B cell (primary cell): ENCODE results near the gene CDH13. TPM values are rescaled to one million over a fixed set of nuclear protein-coding genes. Genes with fewer than 3 reads are reported as not detected.

Experiments used
- ATAC-seq: fragments of 200-7000 bp; cut with Tn5 transposase; one replicate; pipeline ENCODE4 v1.10.0; 2021; ENCODE audit warnings: low read depth, mild to moderate bottlenecking, moderate number of reproducible peaks, moderate library complexity
- CTCF ChIA-PET: fragments of 350-600 bp; sonication (Branson Sonifier 250); formaldehyde crosslinking; loops from one replicate; lab custom pipeline; 2021; ENCODE audit warnings: antibody characterized with exemption, inconsistent platforms; lab: Charles Lee
- POLR2A ChIA-PET: fragments of 350-600 bp; sonication (Branson Sonifier 250); formaldehyde crosslinking; loops from one replicate; lab custom pipeline; 2021; ENCODE audit warnings: antibody characterized with exemption; lab: Charles Lee
- DNase-seq: peaks from one replicate; pipeline ENCODE4 v3.0.0; 2013
- H2AFZ ChIP-seq: 2 replicates; pipeline ENCODE4 v1.6.1; 2012; ENCODE audit warnings: mild to moderate bottlenecking, low read depth, low read length; ENCODE audit not compliant: insufficient read depth, poor library complexity, severe bottlenecking
- H3K27ac ChIP-seq, 2 donors: 1 replicate in 1 of 2; 2 replicates in 1 of 2; pipeline ENCODE4 v1.5.1; 2012 to 2013; ENCODE audit warnings: low read length in 2 of 2, mild to moderate bottlenecking in 2 of 2, moderate library complexity in 1 of 2
- H3K27me3 ChIP-seq, 4 experiments: fragments of 200-600 bp in 1 of 4; sonication (generic) in 1 of 4; replicated peaks in 1 of 4; 1 replicate in 2 of 4; 2 replicates in 2 of 4; pipeline versions ENCODE4 v1.6.1 to v1.7.0; 2013 to 2016; ENCODE audit warnings: low read length in 3 of 4, mild to moderate bottlenecking in 2 of 4, mixed read lengths in 1 of 4, moderate library complexity in 1 of 4; ENCODE audit not compliant: insufficient read depth in 4 of 4, control insufficient read depth in 3 of 4; ENCODE audit errors: control extremely low read depth in 1 of 4
- H3K36me3 ChIP-seq, 2 experiments: replicated peaks in 1 of 2; 1 replicate in 1 of 2; 2 replicates in 1 of 2; pipeline versions ENCODE4 v1.6.1 to v1.7.1; 2013; ENCODE audit warnings: low read length in 1 of 2; ENCODE audit not compliant: insufficient read depth in 2 of 2, control insufficient read depth in 1 of 2; ENCODE audit errors: control extremely low read depth in 1 of 2, extremely low read depth in 1 of 2
- H3K4me1 ChIP-seq, 2 donors: fragments of 200-600 bp in 1 of 2; sonication (generic) in 1 of 2; 1 replicate in 1 of 2; 2 replicates in 1 of 2; pipeline versions ENCODE4 v1.5.1 to v1.6.1; 2013 to 2017; ENCODE audit warnings: low read length in 2 of 2; ENCODE audit not compliant: control insufficient read depth in 2 of 2, insufficient read depth in 2 of 2
- H3K4me2 ChIP-seq: replicated peaks from 2 replicates; pipeline ENCODE3; 2012; ENCODE audit warnings: mild to moderate bottlenecking, low read depth, low read length; ENCODE audit not compliant: poor library complexity, severe bottlenecking
- H3K4me3 ChIP-seq, 5 experiments: fragments of 200-600 bp in 1 of 5; sonication (generic) in 1 of 5; 1 replicate in 3 of 5; 2 replicates in 2 of 5; pipeline versions ENCODE4 v1.5.1 to v1.7.0; 2011 to 2016; ENCODE audit warnings: low read length in 4 of 5, mild to moderate bottlenecking in 4 of 5, low read depth in 2 of 5, control low read depth in 1 of 5, moderate library complexity in 1 of 5; ENCODE audit not compliant: insufficient read depth in 1 of 5; ENCODE audit errors: control extremely low read depth in 1 of 5, extremely low read depth in 1 of 5
- H3K79me2 ChIP-seq: fragments of 200-600 bp; sonication (generic); one replicate; pipeline ENCODE4 v1.6.0; 2016; ENCODE audit warnings: low read length; ENCODE audit not compliant: control insufficient read depth, insufficient read depth
- H3K9ac ChIP-seq: fragments of 200-600 bp; sonication (generic); 2 replicates; pipeline ENCODE4 v1.6.1; 2017; ENCODE audit warnings: mild to moderate bottlenecking, low read length, moderate library complexity
- H3K9me3 ChIP-seq, 3 donors: one replicate each; pipeline versions ENCODE4 v1.6.1 to v1.7.1; 2013; ENCODE audit warnings: low read length in 2 of 3; ENCODE audit not compliant: control insufficient read depth in 2 of 3, insufficient read depth in 1 of 3; ENCODE audit errors: control extremely low read depth in 1 of 3
- H4K20me1 ChIP-seq: 2 replicates; pipeline ENCODE4 v1.6.0; 2012; ENCODE audit warnings: mild to moderate bottlenecking, low read length; ENCODE audit not compliant: insufficient read depth, control insufficient read depth, poor library complexity, severe bottlenecking
- H3K27ac Mint-ChIP-seq: one replicate; pipeline ENCODE4 v1.8.0; 2021; ENCODE audit warnings: mixed read lengths
- H3K27me3 Mint-ChIP-seq: one replicate; pipeline ENCODE4 v1.8.0; 2021; ENCODE audit warnings: mixed read lengths
- H3K4me1 Mint-ChIP-seq: one replicate; pipeline ENCODE4 v1.8.0; 2021; ENCODE audit warnings: mixed read lengths
- H3K4me3 Mint-ChIP-seq: one replicate; pipeline ENCODE4 v1.8.0; 2021; ENCODE audit warnings: mixed read lengths
- H3K9me3 Mint-ChIP-seq: one replicate; pipeline ENCODE4 v1.8.0; 2022; ENCODE audit warnings: mixed read lengths; ENCODE audit not compliant: insufficient read depth
- CTCF ChIP-seq: fragments of 200-600 bp; IDR thresholded peaks from one replicate; pipeline ENCODE4 v1.8.0; 2022; ENCODE audit warnings: antibody characterized with exemption, mild to moderate bottlenecking
- EZH2 ChIP-seq: IDR thresholded peaks from 2 replicates; pipeline ENCODE4 v1.6.1; 2012; ENCODE audit warnings: borderline replicate concordance, low read depth, mild to moderate bottlenecking, moderate library complexity, low read length; ENCODE audit not compliant: insufficient read depth, poor library complexity, severe bottlenecking
- WGBS: methylation state at CpG from one replicate; pipeline ENCODE4 v1.1.5; 2013; ENCODE audit warnings: missing lambda C conversion rate; ENCODE audit not compliant: insufficient coverage; 5-methylcytosine and 5-hydroxymethylcytosine counted together
- intact Hi-C: fragments of 100-400 bp; cut with micrococcal nuclease; formaldehyde crosslinking; loops from one replicate; pipeline ENCODE4 v1.10.0; 2022
- polyA plus RNA-seq: library from polyadenylated mRNA; depleted of rRNA; stranded (reverse); fragments of >200 nt; gene quantifications from 2 replicates; pipeline ENCODE4 v1.2.3, GENCODE V29; 2012
- total RNA-seq, 2 donors: library from RNA; stranded (reverse); fragments of 120-200 nt in 1 of 2; gene quantifications; 1 replicate in 1 of 2; 2 replicates in 1 of 2; pipeline versions ENCODE4 v1.2.3 to v1.2.4, GENCODE V29; 2013 to 2022

Gene CDH13
- total and polyA plus RNA-seq, 2 donors (not counting 1 experiment from before 2014, with no cell fraction given) = not detected

GRCh38 chr16:83400234-83400633 lies 773.5 kb downstream of the CDH13 start:
- H3K9me3 ChIP-seq = no peaks in the 10 kb centered on the region
- ChIA-PET POLR2A (no interaction called here), CTCF (no interaction called here)
- H3K27me3 Mint-ChIP-seq = no peaks in the 10 kb centered on the region
- intact Hi-C loops = no loop called here
- no peak for TF ChIP-seq EZH2
- TF ChIP-seq CTCF = no peak
- no peak overlapping the region for H3K27ac ChIP-seq
- no peak overlapping the region for H2AFZ ChIP-seq
- H3K4me1 ChIP-seq = no peaks in the 10 kb centered on the region
- no peaks in the 10 kb centered on the region for H3K36me3 ChIP-seq
- H3K27me3 ChIP-seq = no peaks in the 10 kb centered on the region
- H3K4me2 ChIP-seq = no peak overlapping the region
- no peak overlapping the region for H3K9ac ChIP-seq
- H3K9me3 Mint-ChIP-seq = peaks cover 7% of the 10 kb centered on the region
- no peak for ATAC-seq
- DNase-seq = no peak
- H3K4me1 Mint-ChIP-seq = no peaks in the 10 kb centered on the region
- H3K79me2 ChIP-seq = no peaks in the 10 kb centered on the region
- no peak overlapping the region for H3K4me3 ChIP-seq
- H3K4me3 Mint-ChIP-seq = no peak overlapping the region
- H4K20me1 ChIP-seq = no peaks in the 10 kb centered on the region
- WGBS = 76% methylated on average over 3 of the region's 4 CpGs
- H3K27ac Mint-ChIP-seq = no peak overlapping the region

DNA sequence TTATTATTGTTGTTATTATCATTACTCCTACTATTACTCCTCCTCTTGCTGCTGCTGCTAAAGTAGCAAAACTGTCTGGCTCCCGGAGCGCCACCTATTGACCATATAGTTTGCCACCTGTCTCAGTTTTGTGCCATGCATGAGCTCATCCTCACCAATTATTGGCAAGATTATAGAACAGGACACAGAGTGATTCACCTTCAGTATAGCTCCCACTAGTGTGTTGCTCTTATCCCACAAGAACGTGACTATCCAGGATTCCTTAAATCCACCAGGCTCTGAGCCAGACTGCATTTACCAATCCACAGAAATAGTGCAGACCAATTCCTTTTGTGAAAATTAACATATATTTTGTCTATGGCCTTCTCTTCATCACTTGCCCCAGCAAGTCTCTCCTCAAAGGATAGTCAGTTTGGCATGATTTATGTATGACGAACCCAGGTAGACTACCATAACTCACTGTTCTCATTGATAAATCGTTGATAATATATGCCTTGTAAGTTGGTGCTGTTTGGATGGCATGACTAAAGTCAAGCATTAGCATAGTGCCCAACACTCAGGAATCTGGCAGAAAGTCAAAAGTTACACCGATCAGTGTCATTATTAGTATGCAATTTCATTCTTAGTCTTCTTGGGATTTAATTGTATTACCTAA lies 775.5 kb downstream of the CDH13 start:
- Histone ChIP-seq H3K79me2 (no peaks in the 10 kb centered on the region), H3K27ac (no peak overlapping the region), H3K36me3 (no peaks in the 10 kb centered on the region), H3K9me3 (peaks cover 0 to 4% (median 0%) of the 10 kb centered on the region in 3 donors), H3K4me2 (no peak overlapping the region), H3K4me1 (no peaks in the 10 kb centered on the region), H2AFZ (no peak overlapping the region), H4K20me1 (no peaks in the 10 kb centered on the region), H3K27me3 (no peaks in the 10 kb centered on the region), H3K4me3 (no peak overlapping the region), H3K9ac (no peak overlapping the region)
- H3K27ac Mint-ChIP-seq = no peak overlapping the region
- peaks cover 4% of the 10 kb centered on the region for H3K9me3 Mint-ChIP-seq
- WGBS = 70% methylated on average over 2 of the region's 6 CpGs
- ATAC-seq = no peak
- ChIA-PET CTCF (interaction anchor here (1.1 kb wide), 1 partner anchor 16 kb away, joined by 3 read pairs; no protein-coding TSS in a partner anchor), POLR2A (no interaction called here)
- peaks cover 5% of the 10 kb centered on the region for H3K27me3 Mint-ChIP-seq
- no peak for TF ChIP-seq EZH2
- no peak for TF ChIP-seq CTCF
- intact Hi-C loops = no loop called here
- no peak overlapping the region for H3K4me3 Mint-ChIP-seq
- no peak for DNase-seq
- H3K4me1 Mint-ChIP-seq = no peaks in the 10 kb centered on the region
